HG02588 (cell line): ENCODE measurements around the gene NUBP2.

Source experiments
- ATAC-seq: cut with Tn5 transposase; IDR thresholded peaks from one replicate; pipeline ENCODE4 v1.9.1; 2021; ENCODE audit warnings: mild to moderate bottlenecking, moderate library complexity; ENCODE audit not compliant: unreplicated experiment

Gene NUBP2

DNA sequence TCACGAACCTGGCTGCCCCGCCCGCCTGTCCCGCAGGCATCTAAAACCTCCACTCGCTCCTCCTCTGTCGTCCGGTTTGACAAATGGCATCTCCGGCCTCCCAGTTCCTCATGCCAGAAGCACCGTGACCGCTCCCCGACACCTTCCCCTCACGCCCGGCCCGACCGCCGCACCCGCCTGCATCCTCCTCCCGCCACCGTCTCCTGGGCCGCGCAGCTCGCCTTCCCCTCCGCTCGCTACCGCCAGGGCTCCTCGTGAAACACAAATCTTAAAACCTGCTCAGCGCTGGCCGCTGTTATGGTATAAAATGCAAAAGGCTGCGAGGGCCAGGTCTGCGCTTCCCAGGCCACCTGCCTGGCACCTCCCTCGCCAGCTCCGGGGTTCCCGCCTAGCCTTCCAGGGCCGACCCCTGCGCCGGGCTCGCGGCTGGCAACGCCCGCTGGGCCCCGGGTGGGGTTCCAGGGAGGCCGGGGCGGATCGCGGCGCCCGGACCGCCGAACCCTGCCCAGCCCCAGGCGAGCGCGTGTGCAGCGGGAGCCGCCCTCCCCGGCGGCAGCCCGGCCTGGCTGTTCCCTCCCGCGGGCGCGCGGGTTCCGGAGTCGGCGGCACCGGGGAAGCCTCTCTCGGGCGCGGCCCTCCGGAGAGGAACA, 877 bp upstream of the NUBP2 start:
- ATAC-seq, result peak; percentile 5

DNA sequence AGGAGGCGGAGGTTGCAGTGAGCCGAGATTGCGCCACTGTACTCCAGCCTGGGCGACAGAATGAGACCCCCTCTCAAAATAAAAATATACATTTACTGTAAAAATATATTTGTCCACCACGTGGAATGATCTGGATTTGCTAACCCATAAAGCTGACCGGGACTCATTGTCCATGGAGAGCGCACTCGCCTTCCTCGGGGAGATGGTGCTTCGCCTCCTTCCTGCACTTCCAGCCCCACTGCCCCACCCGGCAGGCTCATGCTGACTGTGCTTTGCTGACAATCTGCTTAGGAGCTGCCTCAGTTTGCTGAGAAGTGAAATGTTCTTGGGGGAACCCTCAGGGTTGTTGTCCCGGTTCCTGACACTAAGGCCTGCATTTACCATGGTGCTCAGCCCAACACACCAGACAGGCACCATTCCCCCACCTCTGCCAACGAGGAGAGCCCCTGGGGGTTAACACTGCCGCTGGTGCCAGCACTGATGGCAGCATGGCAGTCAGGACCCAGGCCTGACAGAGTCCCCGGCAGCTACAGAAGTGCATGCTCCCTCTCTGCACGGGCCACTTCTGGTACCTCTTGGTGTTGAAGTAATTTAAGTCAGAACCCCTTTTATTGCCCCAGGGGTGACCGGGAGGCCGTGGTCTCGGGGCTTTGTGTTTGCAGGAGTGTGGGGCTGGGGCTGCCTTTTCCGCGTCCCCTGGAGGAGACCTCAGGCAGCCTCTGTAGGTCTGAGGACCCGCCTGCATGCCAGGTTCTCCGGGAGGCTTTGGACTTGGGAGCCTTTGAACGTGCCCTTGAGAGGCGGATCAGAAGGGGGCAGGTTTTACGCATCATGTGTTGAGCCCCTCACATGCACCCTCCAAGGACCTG, 2.5 kb downstream of the NUBP2 start:
- no peak for ATAC-seq

DNA sequence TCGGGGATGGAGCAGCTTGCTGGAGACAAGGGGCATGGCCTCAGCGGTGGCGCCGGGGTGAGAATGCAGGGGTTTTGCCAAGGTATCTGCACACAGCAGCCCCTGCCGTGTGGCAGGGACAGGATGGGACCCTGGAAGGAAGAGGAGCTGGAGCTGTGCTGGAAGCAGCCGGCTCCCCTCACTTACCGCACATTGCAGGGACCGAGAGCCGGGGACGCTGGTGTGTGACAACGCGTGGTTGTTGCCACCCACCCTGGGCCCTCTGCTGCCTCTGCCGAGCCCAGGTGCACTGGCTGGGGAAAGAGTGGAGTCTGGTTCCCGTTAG, 3.0 kb downstream of the NUBP2 start:
- ATAC-seq, result no peak

- ATAC-seq, result no peak
Measured at GRCh38 chr16:1786242-1787055, 3.7 kb downstream of the NUBP2 start.

DNA sequence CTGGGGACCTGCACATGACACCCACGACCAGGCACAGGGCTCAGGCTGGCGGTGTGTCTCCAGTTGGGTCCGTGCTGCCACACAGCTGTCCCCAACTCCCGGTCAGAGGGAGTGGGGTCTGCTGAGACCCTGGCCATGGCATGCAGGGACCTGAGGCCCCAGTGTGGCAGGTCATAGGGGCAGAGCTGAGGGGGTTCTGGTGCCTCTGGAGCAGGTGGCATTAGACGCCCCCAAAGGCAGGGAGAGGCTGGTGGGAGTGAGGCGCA, 4.2 kb downstream of the NUBP2 start:
- ATAC-seq, result no peak

DNA sequence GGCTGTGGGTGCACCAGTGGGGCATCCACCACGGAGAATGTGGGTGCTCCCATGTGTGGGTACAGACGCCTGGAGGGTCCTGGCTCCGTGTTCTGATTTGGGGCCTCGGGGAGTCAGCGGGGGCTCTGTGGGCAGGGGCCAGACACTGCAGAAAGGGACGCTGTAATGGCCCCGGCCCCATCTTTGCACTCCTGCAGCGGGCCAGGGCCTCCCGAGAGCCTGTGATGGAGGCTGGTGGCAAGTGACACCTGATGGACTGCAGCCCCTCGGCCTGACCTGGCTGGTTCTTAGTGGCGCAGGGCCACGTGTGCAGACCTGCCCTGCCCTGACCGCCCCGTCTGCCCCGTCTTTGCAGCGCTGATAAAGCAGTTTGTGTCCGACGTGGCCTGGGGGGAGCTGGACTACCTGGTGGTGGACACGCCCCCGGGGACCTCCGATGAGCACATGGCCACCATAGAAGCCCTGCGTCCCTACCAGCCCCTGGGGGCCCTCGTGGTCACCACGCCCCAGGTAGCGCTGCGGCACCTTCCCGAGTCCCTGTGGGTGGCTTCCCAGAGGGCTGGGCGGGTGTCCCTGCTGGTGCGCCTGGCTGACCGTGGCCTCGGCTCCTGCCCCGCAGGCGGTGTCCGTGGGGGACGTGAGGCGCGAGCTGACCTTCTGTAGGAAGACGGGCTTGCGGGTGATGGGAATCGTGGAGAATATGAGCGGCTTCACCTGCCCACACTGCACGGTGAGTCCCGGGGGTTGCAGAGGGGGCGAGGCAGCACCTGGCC, 4.7 kb downstream of the NUBP2 start:
- no peak for ATAC-seq

DNA sequence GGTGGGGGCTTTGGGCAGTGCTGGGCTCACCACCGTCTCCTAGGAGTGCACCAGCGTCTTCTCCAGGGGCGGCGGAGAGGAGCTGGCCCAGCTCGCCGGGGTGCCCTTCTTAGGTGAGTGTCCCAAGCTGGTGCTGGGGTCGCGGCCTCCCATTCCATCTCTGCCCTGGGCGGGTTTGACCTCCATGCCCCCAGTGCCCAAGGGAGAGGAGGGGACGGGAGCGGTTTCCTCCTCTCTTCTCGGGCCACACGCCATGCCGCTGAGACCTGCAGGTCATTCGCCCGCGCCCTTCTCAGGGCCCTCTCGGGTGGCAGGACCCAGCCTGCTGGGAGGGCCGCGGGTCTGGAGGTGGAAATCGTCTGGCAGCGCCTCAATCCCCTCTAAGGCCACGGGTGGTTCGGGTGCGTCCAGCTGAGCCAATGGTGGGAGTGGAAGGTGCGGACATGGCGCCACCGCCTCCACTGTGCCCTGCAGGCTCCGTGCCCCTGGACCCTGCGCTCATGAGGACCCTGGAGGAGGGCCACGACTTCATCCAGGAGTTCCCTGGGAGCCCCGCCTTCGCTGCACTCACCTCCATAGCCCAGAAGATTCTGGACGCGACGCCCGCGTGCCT, 5.4 kb downstream of the NUBP2 start:
- no peak for ATAC-seq

DNA sequence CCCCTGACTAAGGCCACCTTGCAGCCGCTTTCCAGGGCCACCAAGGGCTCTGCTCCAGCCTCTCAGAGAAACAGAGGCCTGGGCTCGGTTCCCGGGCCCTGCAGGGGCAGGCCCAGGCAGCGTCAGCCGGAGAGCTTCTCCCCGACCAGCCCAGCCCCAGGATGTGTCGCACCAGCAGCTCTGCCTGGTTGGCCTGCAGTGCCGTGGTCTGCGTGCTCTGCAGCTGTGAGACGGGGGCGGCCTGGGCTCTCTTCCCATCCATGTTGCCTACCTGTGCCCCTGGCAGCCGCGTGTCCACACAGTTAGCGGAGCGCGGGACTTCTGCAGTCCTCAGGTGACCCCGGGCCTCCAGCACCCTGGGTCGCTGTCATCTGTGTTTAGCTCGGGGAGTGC, 5.9 kb downstream of the NUBP2 start:
- no peak for ATAC-seq

DNA sequence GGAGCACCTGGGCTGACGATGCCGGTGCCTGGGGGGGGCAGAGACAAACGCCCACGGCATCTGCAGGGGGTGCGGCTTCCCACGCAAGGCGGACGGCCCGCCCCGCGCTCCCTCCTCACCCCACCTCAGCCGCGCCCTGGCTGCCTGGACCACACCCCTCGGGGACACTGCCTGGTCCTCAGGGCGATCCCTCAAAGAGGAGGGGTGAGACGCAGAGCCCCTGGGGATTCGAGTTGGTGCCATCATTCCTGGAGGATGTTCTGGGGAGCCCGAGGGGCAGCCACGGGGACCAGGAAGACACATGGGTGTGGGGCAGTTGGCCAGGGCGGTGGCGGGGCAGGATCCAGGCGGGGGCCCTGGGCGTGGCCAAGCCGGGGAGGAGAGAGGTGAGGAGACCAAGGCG, 6.9 kb downstream of the NUBP2 start:
- no peak for ATAC-seq

- ATAC-seq, result no peak
Measured at GRCh38 chr16:1790261-1790610, 7.5 kb downstream of the NUBP2 start.

GRCh38 chr16:1790611-1791255, 8.0 kb downstream of the NUBP2 start:
- ATAC-seq, result no peak

- no peak for ATAC-seq
Measured at GRCh38 chr16:1791256-1791942, 8.6 kb downstream of the NUBP2 start.

DNA sequence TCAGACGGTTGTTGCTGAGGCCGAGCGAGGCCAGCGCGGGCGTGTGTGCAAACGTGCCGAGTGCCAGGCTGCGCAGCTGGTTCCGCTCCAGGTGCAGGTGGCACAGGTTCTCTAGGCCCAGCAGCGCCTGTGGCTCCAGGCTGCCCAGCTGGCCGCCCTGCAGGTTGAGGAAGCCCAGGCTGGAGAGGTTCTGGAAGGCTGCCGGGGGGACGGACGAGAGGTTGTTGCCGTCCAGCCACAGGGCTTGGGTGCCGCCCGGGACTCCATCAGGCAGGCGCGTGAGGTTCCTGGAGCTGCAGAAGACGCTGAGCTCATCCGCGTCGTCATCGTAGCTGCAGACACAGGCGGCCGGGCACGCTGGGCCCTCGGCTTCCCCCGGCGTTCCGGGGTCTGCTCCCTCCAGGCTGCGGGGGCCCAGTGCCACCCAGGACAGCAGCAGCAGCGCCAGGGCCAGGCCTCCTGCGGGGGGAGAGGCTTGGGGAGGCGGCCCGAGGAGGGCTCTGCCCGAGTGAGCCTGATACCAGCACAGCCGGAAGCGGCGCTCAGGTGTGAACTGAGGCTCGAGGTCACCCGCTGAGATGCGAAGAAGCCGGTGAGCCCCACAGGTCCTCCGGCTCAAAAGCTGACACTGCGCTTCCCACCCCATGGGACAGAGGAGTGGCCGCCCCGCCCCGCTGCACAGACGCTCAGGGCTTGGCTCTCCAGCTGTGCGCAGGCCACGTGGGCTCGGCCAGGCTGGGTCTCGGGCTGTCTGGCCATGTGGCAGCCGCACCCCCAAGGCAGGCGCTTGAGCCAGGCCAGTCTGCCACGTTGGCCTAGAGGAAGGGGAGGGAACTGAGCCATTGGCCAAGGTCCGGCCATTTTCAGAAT, 9.4 kb downstream of the NUBP2 start:
- ATAC-seq, result no peak

- no peak for ATAC-seq
Measured at GRCh38 chr16:1792836-1793577, 10.2 kb downstream of the NUBP2 start.

DNA sequence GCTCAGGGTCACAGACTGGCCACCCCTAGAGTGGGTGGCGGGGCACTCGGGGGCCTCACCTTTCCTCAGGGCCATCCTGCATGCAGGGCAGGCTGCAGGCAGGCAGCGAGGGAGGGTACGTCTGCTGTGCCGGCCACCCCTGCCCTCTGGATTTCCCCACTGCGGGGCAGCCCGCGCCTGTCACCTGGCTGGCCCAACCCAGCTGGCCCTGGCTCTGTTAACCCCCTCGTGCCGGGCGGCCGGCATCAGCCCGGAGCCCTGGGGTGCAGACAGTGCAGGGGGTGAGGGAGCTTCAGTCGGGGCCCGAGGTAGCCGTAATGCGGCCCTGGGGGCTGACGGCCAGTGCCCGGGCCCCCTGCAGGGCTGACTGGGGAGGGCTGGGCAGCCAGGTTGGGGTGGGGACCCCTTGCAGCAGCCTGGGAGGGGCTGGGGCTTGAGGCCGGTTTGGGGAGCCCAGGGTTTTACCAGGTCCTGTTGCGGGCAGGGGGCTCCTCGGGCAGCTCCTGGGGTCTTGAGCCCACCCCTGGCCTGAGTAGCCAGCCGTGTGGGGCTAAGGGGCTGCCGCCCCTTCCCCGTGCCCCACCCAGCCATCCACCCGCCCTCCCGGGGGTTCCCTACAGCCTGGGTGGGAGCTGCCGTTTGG, 10.9 kb downstream of the NUBP2 start, which contains the start of gene IGFALS:
Gene IGFALS (minus strand): TSS at position 128 of the 643 bp plus-strand sequence. CDS start 53 bp downstream, at position 75.
- no peak for ATAC-seq

GRCh38 chr16:1794221-1794871, 11.6 kb downstream of the NUBP2 start:
- no peak for ATAC-seq
